ENCODE data around the gene DBNDD2.

The DBNDD2 gene

GRCh38 chr20:45407783-45408645 lies at the start of gene DBNDD2:
TSS of gene DBNDD2 (plus strand) at chr20:45408289. CDS start at chr20:45408468, 179 bp downstream.
- no peak for DNase-seq

DNA sequence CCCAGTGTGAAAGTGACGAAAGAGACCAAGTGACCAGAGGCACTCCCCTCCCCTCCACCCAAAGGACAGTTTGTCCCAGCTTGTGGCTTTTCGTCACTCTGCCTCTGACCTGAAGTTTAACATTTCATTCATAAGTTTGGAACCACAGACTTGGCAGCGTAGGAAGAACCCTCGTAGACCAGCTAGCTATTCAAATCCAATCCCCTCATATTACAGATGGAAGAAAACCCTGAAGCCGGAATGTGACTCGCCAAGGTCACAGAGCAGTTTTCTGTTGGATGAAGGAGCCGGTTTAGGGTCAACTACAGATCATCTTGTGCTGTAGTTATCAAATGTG lies 49.1 kb upstream of the DBNDD2 start:
- no peak for DNase-seq

DNA sequence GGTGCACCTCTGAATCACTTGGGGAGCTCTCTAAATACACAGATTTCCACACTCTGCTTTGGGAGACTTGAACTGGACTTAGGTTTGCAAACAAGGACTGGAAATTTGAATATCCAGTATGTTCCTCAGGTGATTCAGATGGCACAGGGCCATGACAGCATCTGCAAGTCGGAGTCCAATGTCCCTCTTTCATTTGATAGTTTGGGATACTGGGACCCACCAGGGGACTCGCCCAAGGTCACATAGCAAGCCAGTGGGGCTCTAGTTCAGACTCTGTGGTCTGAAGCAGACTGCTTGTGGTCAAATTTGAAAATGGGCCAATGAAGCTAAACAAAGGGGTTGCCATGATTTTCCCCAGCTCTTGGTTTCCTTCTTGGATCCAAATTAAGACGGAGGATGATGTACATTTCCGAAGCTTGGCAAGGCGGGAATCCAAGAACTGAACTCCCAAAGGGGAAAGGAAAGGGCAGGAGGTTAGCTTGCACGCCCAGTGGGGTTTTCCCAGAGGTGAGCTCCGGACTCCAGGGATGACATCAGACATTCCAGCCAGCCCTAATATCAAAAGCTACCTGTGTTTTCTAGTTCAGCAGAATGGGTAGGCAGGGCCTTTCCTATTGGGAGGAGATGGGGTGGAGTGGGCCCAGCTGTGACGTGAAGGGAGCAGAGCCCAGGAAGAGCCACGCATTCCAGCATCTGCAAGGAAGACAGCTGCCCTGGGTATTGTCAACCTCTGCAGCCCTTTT lies 48.5 kb upstream of the DBNDD2 start:
- no peak for DNase-seq

- no peak for DNase-seq
These were observed 46.3 kb upstream of the DBNDD2 start for GRCh38 chr20:45361793-45362192.

DNA sequence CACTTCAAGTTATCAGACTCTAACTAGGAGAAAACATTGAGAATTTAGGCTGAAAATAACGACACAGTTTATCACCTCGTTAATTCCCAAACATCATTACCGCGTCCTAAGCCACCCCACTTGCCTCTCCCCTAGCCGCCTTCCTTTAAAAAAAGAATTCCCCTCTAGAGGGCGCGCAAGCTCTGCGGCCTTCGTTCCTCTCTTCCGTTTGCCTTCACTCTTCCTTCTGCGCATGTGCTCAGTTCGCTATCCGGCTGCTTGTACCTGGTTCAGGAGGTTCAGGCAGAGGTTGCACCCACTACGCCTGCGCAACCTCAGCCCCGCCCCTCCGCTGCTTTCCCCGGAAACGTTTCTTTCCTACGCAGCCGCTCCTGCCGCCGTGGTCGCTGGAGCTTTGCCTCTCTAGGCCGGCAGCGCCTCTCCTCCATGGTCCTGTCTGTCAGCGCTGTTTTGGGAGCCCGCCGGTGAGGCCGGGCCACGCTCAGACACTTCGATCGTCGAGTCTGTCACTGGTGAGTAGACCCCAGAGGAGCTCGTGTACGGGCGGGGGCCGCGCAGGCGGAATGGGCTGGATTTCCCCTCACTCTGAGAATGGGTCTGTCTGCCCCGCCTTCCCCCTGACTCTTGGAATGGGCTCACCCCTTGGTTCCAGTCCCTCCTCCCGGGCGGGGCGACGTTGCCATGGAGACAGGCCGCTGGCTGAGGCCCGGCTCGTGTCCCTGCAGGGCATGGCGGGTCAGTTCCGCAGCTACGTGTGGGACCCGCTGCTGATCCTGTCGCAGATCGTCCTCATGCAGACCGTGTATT lies 45.1 kb upstream of the DBNDD2 start, which contains the start of gene SYS1:
Gene SYS1 (plus strand): TSS at position 353 of the 807 bp plus-strand sequence. CDS start 376 bp downstream, at position 729.
- DNase-seq = peak; percentile 98

GRCh38 chr20:45363611-45364492 lies 44.2 kb upstream of the DBNDD2 start:
- no peak for DNase-seq

GRCh38 chr20:45365444-45365970 lies 42.6 kb upstream of the DBNDD2 start:
- DNase-seq = no peak

DNA sequence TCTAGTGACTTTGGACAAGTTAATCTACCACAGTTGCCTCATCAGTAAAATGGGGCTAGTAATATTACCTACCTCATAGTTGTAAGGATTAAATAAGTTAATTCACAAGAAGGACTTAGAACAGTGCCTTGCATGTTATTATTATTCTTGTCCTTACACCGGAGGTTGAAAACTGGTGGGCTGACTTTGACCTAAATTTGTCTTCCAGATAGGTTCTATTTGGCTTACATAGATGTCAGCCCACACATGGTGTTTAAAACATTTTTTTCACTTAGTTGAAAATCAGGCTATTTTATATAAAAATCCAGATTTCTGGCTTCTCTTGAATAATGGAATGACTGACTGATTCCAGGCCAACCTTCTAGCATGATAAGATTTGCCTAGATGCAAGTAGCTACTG lies 41.9 kb upstream of the DBNDD2 start:
- DNase-seq = no peak

- DNase-seq = no peak
These were observed 41.5 kb upstream of the DBNDD2 start for GRCh38 chr20:45366631-45367030.

- DNase-seq = no peak
These were observed 41.0 kb upstream of the DBNDD2 start for GRCh38 chr20:45367126-45367525.

DNA sequence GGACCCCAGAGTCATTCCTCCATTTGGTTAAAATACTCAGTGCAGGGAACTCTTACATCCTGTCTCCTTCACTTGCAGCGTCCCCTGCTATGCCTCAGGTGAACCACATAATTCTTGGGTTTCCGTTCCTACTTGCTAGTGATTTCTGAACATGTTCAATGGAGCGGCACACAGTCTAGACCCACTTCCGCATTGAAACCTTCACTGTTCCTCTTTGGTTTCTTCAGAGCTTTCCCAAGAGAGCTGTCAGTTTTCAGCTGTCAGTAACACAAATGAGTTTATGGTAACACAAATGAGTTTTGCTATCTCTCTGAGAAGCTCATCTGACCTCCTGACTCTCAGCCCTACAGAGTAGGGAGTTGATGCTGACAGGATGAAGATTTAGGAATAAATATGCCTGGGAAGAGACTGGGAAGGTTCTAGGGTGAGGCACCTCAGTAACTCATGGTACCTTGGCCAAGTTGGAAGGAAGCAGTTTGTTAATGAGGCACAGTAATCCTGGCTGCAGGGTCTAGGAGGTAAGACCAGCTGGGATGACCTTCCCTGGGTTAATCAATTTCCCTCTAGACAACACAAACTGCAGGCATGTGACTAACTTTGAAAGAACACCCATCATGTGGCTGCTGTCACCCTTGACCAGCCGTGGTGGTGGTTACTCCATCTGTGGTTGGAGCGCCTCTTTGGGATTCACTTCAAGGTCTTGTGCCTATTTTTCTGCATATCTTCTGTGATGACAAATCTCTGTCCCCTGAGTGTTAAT lies 39.7 kb upstream of the DBNDD2 start:
- no peak for DNase-seq

- no peak for DNase-seq
These were observed 37.4 kb upstream of the DBNDD2 start for GRCh38 chr20:45370571-45371160.

GRCh38 chr20:45372241-45372640 lies 35.8 kb upstream of the DBNDD2 start:
- no peak for DNase-seq

GRCh38 chr20:45372646-45373352 lies 35.3 kb upstream of the DBNDD2 start:
- no peak for DNase-seq

DNA sequence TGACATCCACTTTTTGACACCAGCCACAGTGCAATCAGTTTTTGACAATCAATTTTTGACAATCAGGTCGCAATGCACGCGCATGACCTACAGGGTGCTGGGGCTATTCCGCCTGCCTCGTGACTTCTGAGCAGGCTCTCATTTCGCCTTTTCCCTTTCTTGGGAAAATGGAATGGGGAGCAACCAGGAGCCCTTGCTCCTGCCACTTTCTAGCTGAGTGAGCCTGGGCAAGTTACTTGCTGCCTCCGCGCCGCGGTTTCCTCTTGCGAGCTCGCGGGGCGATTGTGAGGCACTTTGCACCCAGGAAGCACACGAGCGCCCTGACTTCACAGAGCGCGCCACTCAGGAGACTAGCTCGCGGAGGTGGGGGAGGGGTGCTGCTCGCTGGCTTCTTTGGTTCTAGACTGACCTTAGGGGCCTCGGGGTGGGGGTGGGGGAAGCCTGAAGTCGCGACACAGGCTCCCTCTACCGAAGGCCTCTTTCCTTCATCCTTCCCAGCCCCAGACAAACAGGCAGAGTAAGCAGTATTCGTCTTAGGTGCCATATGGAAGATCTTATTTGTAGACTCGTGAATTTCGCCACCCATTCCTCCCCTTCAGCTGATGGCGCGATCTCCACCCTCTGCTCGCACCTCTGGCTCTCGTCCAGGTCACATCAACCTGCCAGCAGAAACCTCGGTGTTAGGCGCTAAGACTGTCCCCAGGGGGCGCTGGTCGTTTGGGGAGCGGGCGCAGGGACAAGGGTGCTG lies 34.6 kb upstream of the DBNDD2 start:
- DNase-seq = peak; percentile 90

- no peak for DNase-seq
These were observed 34.0 kb upstream of the DBNDD2 start for GRCh38 chr20:45374101-45374467.

DNA sequence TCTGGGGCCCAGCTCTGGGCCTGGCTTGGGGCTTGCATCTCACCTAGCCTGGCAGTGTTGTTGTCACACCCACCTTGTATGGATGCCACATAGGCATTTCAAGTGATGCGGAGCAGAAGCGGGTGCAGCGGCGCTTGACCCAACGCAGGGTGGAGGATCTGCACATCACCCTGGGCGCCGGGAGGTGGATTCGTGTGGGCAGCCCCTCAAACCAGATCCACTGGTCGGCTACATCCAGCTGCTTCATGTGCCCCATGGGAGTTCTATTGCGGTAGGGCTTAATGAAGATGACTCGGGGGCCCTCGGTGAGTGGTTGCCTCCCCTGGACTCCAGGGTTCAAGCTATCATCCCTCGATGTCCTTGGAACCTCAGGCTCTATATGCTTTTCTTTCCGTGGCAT lies 33.1 kb upstream of the DBNDD2 start:
- no peak for DNase-seq

DNA sequence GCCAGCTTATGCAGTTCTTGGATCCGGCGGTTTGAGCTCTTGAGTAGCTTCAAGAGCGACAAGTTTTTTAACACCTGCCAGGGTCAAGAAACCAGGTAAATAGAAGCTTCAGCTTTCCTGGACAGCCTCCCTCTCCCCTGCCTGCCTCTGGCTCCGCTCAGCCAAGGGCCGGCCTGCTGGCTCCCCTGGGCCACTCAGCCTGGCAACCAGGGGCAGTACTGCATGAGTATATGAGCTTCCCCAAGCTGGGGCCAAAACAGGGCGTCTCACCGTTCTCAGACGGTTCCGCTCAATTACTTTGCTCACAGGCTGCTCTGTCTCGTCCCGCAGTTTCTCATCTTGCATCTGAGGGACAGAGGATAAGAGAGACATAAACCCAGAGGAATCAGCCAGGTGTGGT lies 30.8 kb upstream of the DBNDD2 start:
- no peak for DNase-seq

- no peak for DNase-seq
These were observed 29.9 kb upstream of the DBNDD2 start, which contains the start of gene TP53TG5 for GRCh38 chr20:45378191-45378590. TSS of gene TP53TG5 (minus strand) at chr20:45378325. CDS start at chr20:45378236, 89 bp downstream.

Measured in stimulated activated CD4-positive, alpha-beta T cell treated with anti-CD3 and anti-CD28 coated beads, Interleukin-12 subunit alpha, Interleukin-12 subunit beta, amount 100 ng/mL, for 4 hours (primary cell).